A549 (cell line): ENCODE data around the gene CACNA1C. TPM values are rescaled to one million over a fixed set of nuclear protein-coding genes. Genes with fewer than 3 reads are reported as not detected.

Source experiments
- ATAC-seq, 2 experiments: fragments of 200-7000 bp in 1 of 2; fragments of >200 bp in 1 of 2; cut with Nextera tagmentation in 1 of 2; cut with Tn5 transposase in 1 of 2; 3 replicates each; pipeline versions ENCODE4 v1.8.0 to v1.9.1; 2018 to 2020; ENCODE audit warnings: mild to moderate bottlenecking in 1 of 2, moderate library complexity in 1 of 2
- CTCF ChIA-PET: fragments of 300-600 bp; sonication (Branson Sonifier 250); formaldehyde crosslinking; extraction: SDS; loops from one replicate; lab custom pipeline; 2021; ENCODE audit warnings: antibody characterized with exemption, inconsistent platforms; lab: Yijun Ruan, JAX
- POLR2A ChIA-PET: fragments of 350-600 bp; formaldehyde crosslinking; extraction: SDS; loops from one replicate; lab custom pipeline; 2021; ENCODE audit warnings: antibody characterized with exemption, inconsistent platforms; lab: Yijun Ruan, JAX
- DNase-seq, 2 experiments: peaks; one replicate each; pipeline versions ENCODE4 v3.0.0 to v3.0.0-alpha.2; 2011 to 2016; ENCODE audit warnings: low read depth in 1 of 2, low spot score in 1 of 2
- FAIRE-seq: peaks from 2 replicates; lab custom pipeline; 2011; peaks lifted over from hg19 to GRCh38; lab: Jason Lieb, UNC
- H3K27ac ChIP-seq, 2 experiments: fragments of >200 bp; sonication (Bioruptor Twin); formaldehyde crosslinking; 3 replicates each; pipeline ENCODE4 v1.5.1; 2016 to 2017
- H3K4me1 ChIP-seq: fragments of >200 bp; sonication (Bioruptor Twin); formaldehyde crosslinking; 3 replicates; pipeline ENCODE4 v1.6.1; 2016
- H3K4me2 ChIP-seq: fragments of >200 bp; sonication (Bioruptor Twin); formaldehyde crosslinking; 3 replicates; pipeline ENCODE4 v1.6.1; 2016
- H3K4me3 ChIP-seq: fragments of >200 bp; sonication (Bioruptor Twin); formaldehyde crosslinking; 3 replicates; pipeline ENCODE4 v1.5.1; 2016
- H3K9me3 ChIP-seq: fragments of >200 bp; sonication (Bioruptor Twin); formaldehyde crosslinking; 3 replicates; pipeline ENCODE4 v1.6.1; 2016
- BCL3 ChIP-seq: fragments of >200 bp; sonication (Bioruptor Twin); formaldehyde crosslinking; IDR thresholded peaks from 3 replicates; pipeline ENCODE4 v1.6.1; 2016
- BHLHE40 ChIP-seq: IDR thresholded peaks from 2 replicates; pipeline ENCODE4 v1.6.1; 2012; ENCODE audit warnings: low read depth, low read length, inconsistent platforms
- CEBPB ChIP-seq, 2 experiments: fragments of >200 bp in 1 of 2; sonication (Bioruptor Twin) in 1 of 2; formaldehyde crosslinking in 1 of 2; IDR thresholded peaks; 2 replicates each; pipeline ENCODE4 v1.6.1; 2012 to 2016
- CHD4 ChIP-seq: fragments of 200-600 bp; sonication (generic); IDR thresholded peaks from 2 replicates; pipeline ENCODE4 v1.6.1; 2016; ENCODE audit warnings: antibody characterized with exemption, mild to moderate bottlenecking, borderline replicate concordance
- E2F6 ChIP-seq: IDR thresholded peaks from 2 replicates; pipeline ENCODE4 v1.6.1; 2012; ENCODE audit warnings: low read depth, borderline replicate concordance
- EP300 ChIP-seq, 2 experiments: fragments of >200 bp; sonication (Bioruptor Twin); formaldehyde crosslinking; IDR thresholded peaks; 2 replicates in 1 of 2; 3 replicates in 1 of 2; pipeline ENCODE4 v1.6.1; 2016 to 2017
- ESRRA ChIP-seq: fragments of 150-350 bp; IDR thresholded peaks from 2 replicates; pipeline ENCODE4 v1.6.1; 2014; ENCODE audit warnings: mild to moderate bottlenecking, low read length, borderline replicate concordance
- GATA3 ChIP-seq: IDR thresholded peaks from 2 replicates; pipeline ENCODE4 v1.6.1; 2012; ENCODE audit warnings: borderline replicate concordance
- HDAC2 ChIP-seq: fragments of 200-600 bp; sonication (generic); IDR thresholded peaks from 2 replicates; pipeline ENCODE4 v1.6.1; 2016
- HES2 ChIP-seq: fragments of >200 bp; sonication (Bioruptor Twin); formaldehyde crosslinking; IDR thresholded peaks from 2 replicates; pipeline ENCODE4 v1.6.1; 2016
- HEYL ChIP-seq: fragments of 250-450 bp; sonication (Bioruptor Pico); IDR thresholded peaks from 2 replicates; pipeline ENCODE4 v1.8.0; 2021; ENCODE audit warnings: mild to moderate bottlenecking, moderate library complexity
- HMGXB4 ChIP-seq: fragments of 250-450 bp; sonication (Bioruptor Pico); IDR thresholded peaks from 2 replicates; pipeline ENCODE4 v1.5.0; 2021; ENCODE audit warnings: mild to moderate bottlenecking, moderate library complexity, borderline replicate concordance
- HOXA7 ChIP-seq: fragments of 250-450 bp; sonication (Bioruptor Pico); IDR thresholded peaks from 2 replicates; pipeline ENCODE4 v1.5.0; 2020; ENCODE audit warnings: mild to moderate bottlenecking, moderate library complexity
- HOXB5 ChIP-seq: fragments of 250-450 bp; sonication (Bioruptor Pico); IDR thresholded peaks from 2 replicates; pipeline ENCODE4 v1.5.0; 2020; ENCODE audit warnings: mild to moderate bottlenecking, moderate library complexity
- JUN ChIP-seq, 2 experiments: fragments of >200 bp; sonication (Bioruptor Twin); formaldehyde crosslinking; IDR thresholded peaks; 2 replicates in 1 of 2; 3 replicates in 1 of 2; pipeline ENCODE4 v1.6.1; 2016 to 2017
- KDM5A ChIP-seq: fragments of 200-600 bp; sonication (generic); IDR thresholded peaks from 2 replicates; pipeline ENCODE4 v1.6.1; 2016; ENCODE audit warnings: antibody characterized with exemption, mild to moderate bottlenecking
- MAFK ChIP-seq: fragments of 450-650 bp; IDR thresholded peaks from 2 replicates; pipeline ENCODE4 v1.6.1; 2014; ENCODE audit not compliant: partially characterized antibody
- NFE2L2 ChIP-seq: fragments of 150-350 bp; conservative IDR thresholded peaks from 2 replicates; pipeline ENCODE4 v1.6.1; 2014; ENCODE audit warnings: low read length
- PHF8 ChIP-seq: fragments of 200-600 bp; sonication (generic); IDR thresholded peaks from 2 replicates; pipeline ENCODE4 v1.6.1; 2016; ENCODE audit warnings: low read depth, mild to moderate bottlenecking, antibody characterized with exemption, moderate library complexity, borderline replicate concordance
- POLR2A ChIP-seq: IDR thresholded peaks from 2 replicates; pipeline ENCODE4 v1.6.1; 2012; ENCODE audit warnings: mild to moderate bottlenecking, low read length
- POLR2AphosphoS2 ChIP-seq: conservative IDR thresholded peaks from 2 replicates; pipeline ENCODE4 v1.6.1; 2012; ENCODE audit warnings: low read length, improper control_type of control experiment, inconsistent platforms
- RAD21 ChIP-seq, 2 experiments: fragments of >200 bp in 1 of 2; sonication (Bioruptor Twin) in 1 of 2; formaldehyde crosslinking in 1 of 2; IDR thresholded peaks in 1 of 2; conservative IDR thresholded peaks in 1 of 2; 2 replicates in 1 of 2; 3 replicates in 1 of 2; pipeline ENCODE4 v1.6.1; 2012 to 2018; ENCODE audit warnings: inconsistent platforms in 1 of 2
- REST ChIP-seq: fragments of 200-600 bp; sonication (generic); IDR thresholded peaks from 2 replicates; pipeline ENCODE4 v1.6.1; 2016; ENCODE audit warnings: antibody characterized with exemption, mild to moderate bottlenecking, moderate library complexity
- RFX5 ChIP-seq: fragments of 450-650 bp; IDR thresholded peaks from 2 replicates; pipeline ENCODE4 v1.7.1; 2014; ENCODE audit warnings: antibody characterized with exemption, mild to moderate bottlenecking, moderate library complexity
- SMC3 ChIP-seq: fragments of >200 bp; sonication (Bioruptor Twin); formaldehyde crosslinking; IDR thresholded peaks from 3 replicates; pipeline ENCODE4 v1.6.1; 2018; ENCODE audit warnings: inconsistent platforms
- SREBF2 ChIP-seq: fragments of 450-650 bp; IDR thresholded peaks from 2 replicates; pipeline ENCODE4 v1.6.1; 2014; ENCODE audit warnings: mild to moderate bottlenecking, moderate library complexity
- USF2 ChIP-seq: fragments of 450-650 bp; IDR thresholded peaks from 2 replicates; pipeline ENCODE4 v1.6.1; 2014; ENCODE audit warnings: antibody characterized with exemption
- ZC3H11A ChIP-seq: fragments of 450-650 bp; IDR thresholded peaks from 2 replicates; pipeline ENCODE4 v1.6.1; 2014; ENCODE audit warnings: antibody characterized with exemption, mild to moderate bottlenecking
- ZFP36 ChIP-seq: fragments of 450-650 bp; IDR thresholded peaks from 2 replicates; pipeline ENCODE4 v1.6.1; 2014; ENCODE audit warnings: borderline replicate concordance; ENCODE audit not compliant: partially characterized antibody
- WGBS: methylation state at CpG from one replicate; pipeline ENCODE4 v1.1.6; 2017; ENCODE audit errors: missing lambda C conversion rate; 5-methylcytosine and 5-hydroxymethylcytosine counted together
- polyA plus RNA-seq, 4 experiments: library from polyadenylated mRNA; depleted of rRNA in 3 of 4; stranded (reverse); fragments of >200 nt; fragmentation: RNase III in 1 of 4; extraction: RNeasy Plus Mini Kit Qiagen cat#74134 plus additional on column Dnase treatment in 1 of 4; gene quantifications; 2 replicates in 3 of 4; 3 replicates in 1 of 4; pipeline ENCODE4 v1.2.3, GENCODE V29; 2011 to 2017

Gene CACNA1C
- polyA plus RNA-seq, 2 of the 4 experiments (the other 2 are of a cell fraction): not detected

- Histone ChIP-seq H3K4me2 (no peak overlapping the region), H3K9me3 (peaks cover 6% of the 10 kb centered on the region; the same call in 1 of the 3 replicates), H3K27ac (no peak overlapping the region), H3K4me3 (no peak overlapping the region), H3K4me1 (no peaks in the 10 kb centered on the region)
- WGBS: 63% methylated on average over 6 of the region's 6 CpGs
- ChIA-PET CTCF (interaction anchor here (0.6 to 1.9 kb wide), 5 partner anchors 9 to 223 kb away, joined by 3 to 6 read pairs (median 3); no protein-coding TSS in a partner anchor), POLR2A (no interaction called here)
- no peak for TF ChIP-seq USF2
- TF ChIP-seq ESRRA: no peak
- TF ChIP-seq ZC3H11A: no peak
- TF ChIP-seq CEBPB (IDR thresholded peaks at IDR 0.05): no peak
- no peak for TF ChIP-seq BHLHE40
- TF ChIP-seq SMC3: no peak
- no peak for TF ChIP-seq RAD21 (conservative IDR thresholded peaks at IDR 0.05 in 1 of 2, IDR thresholded peaks at IDR 0.05 in 1 of 2)
- TF ChIP-seq HEYL (CRISPR knock-in tag): no peak
- no peak for TF ChIP-seq BCL3
- TF ChIP-seq POLR2AphosphoS2: no peak
- no peak for TF ChIP-seq HOXB5 (CRISPR knock-in tag)
- no peak for TF ChIP-seq HMGXB4
- TF ChIP-seq JUN (IDR thresholded peaks at IDR 0.05): no peak
- ATAC-seq (no peak), DNase-seq (no peak), FAIRE-seq (no peak)
Measured at GRCh38 chr12:2282318-2282717, 229.5 kb downstream of the CACNA1C start.

GRCh38 chr12:2283480-2283879, 230.7 kb downstream of the CACNA1C start:
- FAIRE-seq (no peak), DNase-seq (no peak), ATAC-seq (no peak)
- 24% methylated on average over 6 of the region's 6 CpGs for WGBS
- no peak overlapping the region for H3K4me3 ChIP-seq
- H3K4me1 ChIP-seq: no peaks in the 10 kb centered on the region
- peaks cover 6% of the 10 kb centered on the region; the same call in 1 of the 3 replicates for H3K9me3 ChIP-seq
- ChIA-PET POLR2A (no interaction called here), CTCF (interaction anchor here (0.8 to 1.6 kb wide), 9 partner anchors 8 to 249 kb away, joined by 3 to 4 read pairs (median 3); no protein-coding TSS in a partner anchor)
- H3K4me2 ChIP-seq: no peak overlapping the region
- H3K27ac ChIP-seq: no peak overlapping the region
- no peak for TF ChIP-seq HES2
- TF ChIP-seq KDM5A: no peak
- no peak for TF ChIP-seq SREBF2
- no peak for TF ChIP-seq HDAC2
- no peak for TF ChIP-seq GATA3
- TF ChIP-seq REST: no peak
- no peak for TF ChIP-seq E2F6
- no peak for TF ChIP-seq POLR2A
- TF ChIP-seq PHF8: no peak
- no peak for TF ChIP-seq HOXA7 (CRISPR knock-in tag)
- no peak for TF ChIP-seq CHD4
- TF ChIP-seq RFX5: no peak
- TF ChIP-seq NFE2L2: no peak
- no peak for TF ChIP-seq EP300 (IDR thresholded peaks at IDR 0.05)
- no peak for TF ChIP-seq ZFP36
- no peak for TF ChIP-seq ZC3H11A
- TF ChIP-seq ESRRA: no peak
- no peak for TF ChIP-seq MAFK
- TF ChIP-seq, all 56 proteins: peak for 0
